ENCODE results near the gene LSM3.

Gene LSM3

GRCh38 chr3:14158370-14158769 lies 20.2 kb upstream of the LSM3 start:
- DNase-seq = no peak

GRCh38 chr3:14159426-14159825 lies 19.2 kb upstream of the LSM3 start:
- no peak for DNase-seq

GRCh38 chr3:14161282-14161681 lies 17.3 kb upstream of the LSM3 start:
- DNase-seq = no peak

GRCh38 chr3:14162178-14162577 lies 16.4 kb upstream of the LSM3 start:
- DNase-seq = no peak

- no peak for DNase-seq
These were observed 11.6 kb upstream of the LSM3 start for GRCh38 chr3:14166877-14167603.

- DNase-seq = no peak
These were observed 9.2 kb upstream of the LSM3 start for GRCh38 chr3:14169435-14169834.

- no peak for DNase-seq
These were observed 8.7 kb upstream of the LSM3 start for GRCh38 chr3:14169871-14170270.

- DNase-seq = no peak
These were observed 8.0 kb upstream of the LSM3 start for GRCh38 chr3:14170531-14171159.

GRCh38 chr3:14172496-14172895 lies 6.1 kb upstream of the LSM3 start:
- no peak for DNase-seq

GRCh38 chr3:14174483-14174882 lies 4.1 kb upstream of the LSM3 start:
- no peak for DNase-seq

- no peak for DNase-seq
These were observed 3.1 kb upstream of the LSM3 start for GRCh38 chr3:14175383-14176037.

GRCh38 chr3:14177580-14178246 lies 904 bp upstream of the LSM3 start:
- no peak for DNase-seq

GRCh38 chr3:14179114-14179465 lies 473 bp downstream of the LSM3 start:
- no peak for DNase-seq

- DNase-seq = no peak
These were observed 1.2 kb downstream of the LSM3 start for GRCh38 chr3:14179795-14180194.

GRCh38 chr3:14181253-14181652 lies 2.6 kb downstream of the LSM3 start:
- no peak for DNase-seq

GRCh38 chr3:14183015-14183577 lies 4.5 kb downstream of the LSM3 start:
- DNase-seq = no peak

- DNase-seq = no peak
These were observed 8.3 kb downstream of the LSM3 start for GRCh38 chr3:14186854-14187458.

GRCh38 chr3:14188041-14188754 lies 9.6 kb downstream of the LSM3 start:
- DNase-seq = no peak

GRCh38 chr3:14194865-14195264 lies 16.2 kb downstream of the LSM3 start:
- no peak for DNase-seq

GRCh38 chr3:14199641-14200040 lies 21.0 kb downstream of the LSM3 start:
- DNase-seq = no peak

- DNase-seq = no peak
These were observed 21.7 kb downstream of the LSM3 start for GRCh38 chr3:14200276-14200675.

GRCh38 chr3:14200841-14201240 lies 22.2 kb downstream of the LSM3 start:
- DNase-seq = no peak
